Measurements from ENCODE around the gene SLC26A1. TPM values are rescaled to one million over a fixed set of nuclear protein-coding genes. Genes with fewer than 3 reads are reported as not detected.

The SLC26A1 gene
- total and polyA plus RNA-seq, 2 of the 13 experiments (the other 11 are each of a cell fraction or from before 2014, with no cell fraction given): 5.4 to 22.9 TPM

DNA sequence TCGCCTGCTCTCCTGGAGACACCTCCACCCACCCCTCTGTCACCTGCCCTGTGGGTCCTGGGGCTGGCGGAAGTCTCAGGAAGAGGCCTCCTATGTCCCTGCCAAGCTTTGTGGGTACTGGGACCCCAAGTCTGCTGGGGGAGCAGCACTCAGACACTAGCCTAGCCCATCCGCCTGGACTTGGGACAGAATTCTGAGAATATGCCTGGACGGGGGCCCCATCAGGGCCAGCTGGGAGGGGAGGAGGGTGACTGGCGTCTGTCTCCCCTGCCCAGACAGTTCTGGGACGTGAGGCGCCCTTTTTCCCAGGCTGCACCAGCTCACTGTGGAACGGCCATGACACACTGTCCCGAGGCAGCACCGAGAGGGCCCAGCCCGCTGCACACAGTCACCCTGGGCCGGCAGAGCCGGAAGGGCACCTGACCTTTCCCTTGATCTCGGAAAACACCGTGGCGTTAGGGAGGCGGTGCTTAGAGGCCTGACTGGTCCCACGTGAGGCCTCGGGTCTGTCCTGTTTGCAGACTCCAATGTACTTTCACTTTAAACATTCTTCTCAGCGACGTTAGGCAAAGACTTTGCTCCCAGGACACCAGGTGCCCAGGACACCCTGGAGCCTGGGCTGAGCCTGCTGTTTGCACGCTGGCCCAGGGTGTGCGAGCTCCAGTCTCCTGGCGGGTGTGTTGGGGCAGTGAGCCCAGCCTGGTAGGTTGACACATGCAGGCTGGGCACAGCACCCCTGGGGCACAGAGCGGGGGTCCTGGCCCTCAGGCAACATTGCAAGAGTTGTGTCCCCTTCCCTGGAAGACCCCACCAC, 700 bp downstream of the SLC26A1 start (continued):
- peak; percentile 98 for TF ChIP-seq ZFP91 (CRISPR knock-in tag; IDR thresholded peaks at IDR 0.05; ENCODE audit: borderline replicate concordance)
- peak; percentile 84 for TF ChIP-seq SIX4 (CRISPR knock-in tag; IDR thresholded peaks at IDR 0.05)
- TF ChIP-seq PBX3 (CRISPR knock-in tag; IDR thresholded peaks at IDR 0.05; ENCODE audit: borderline replicate concordance): no peak
- no peak for TF ChIP-seq AHR (CRISPR knock-in tag; IDR thresholded peaks at IDR 0.05)
- TF ChIP-seq ZSCAN21 (CRISPR knock-in tag; IDR thresholded peaks at IDR 0.05; ENCODE audit: borderline replicate concordance): no peak
- TF ChIP-seq HOXD1 (CRISPR knock-in tag; IDR thresholded peaks at IDR 0.05): no peak; the same call in 1 of the 2 replicates
- TF ChIP-seq ZNF160 (CRISPR knock-in tag; IDR thresholded peaks at IDR 0.05): peak; percentile 30; the same call in 1 of the 2 replicates
- TF ChIP-seq, protein P1, sequence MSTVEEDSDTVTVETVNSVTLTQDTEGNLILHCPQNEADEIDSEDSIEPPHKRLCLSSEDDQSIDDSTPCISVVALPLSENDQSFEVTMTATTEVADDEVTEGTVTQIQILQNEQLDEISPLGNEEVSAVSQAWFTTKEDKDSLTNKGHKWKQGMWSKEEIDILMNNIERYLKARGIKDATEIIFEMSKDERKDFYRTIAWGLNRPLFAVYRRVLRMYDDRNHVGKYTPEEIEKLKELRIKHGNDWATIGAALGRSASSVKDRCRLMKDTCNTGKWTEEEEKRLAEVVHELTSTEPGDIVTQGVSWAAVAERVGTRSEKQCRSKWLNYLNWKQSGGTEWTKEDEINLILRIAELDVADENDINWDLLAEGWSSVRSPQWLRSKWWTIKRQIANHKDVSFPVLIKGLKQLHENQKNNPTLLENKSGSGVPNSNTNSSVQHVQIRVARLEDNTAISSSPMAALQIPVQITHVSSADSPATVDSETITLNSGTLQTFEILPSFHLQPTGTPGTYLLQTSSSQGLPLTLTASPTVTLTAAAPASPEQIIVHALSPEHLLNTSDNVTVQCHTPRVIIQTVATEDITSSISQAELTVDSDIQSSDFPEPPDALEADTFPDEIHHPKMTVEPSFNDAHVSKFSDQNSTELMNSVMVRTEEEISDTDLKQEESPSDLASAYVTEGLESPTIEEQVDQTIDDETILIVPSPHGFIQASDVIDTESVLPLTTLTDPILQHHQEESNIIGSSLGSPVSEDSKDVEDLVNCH (CRISPR knock-in tag; IDR thresholded peaks at IDR 0.05): no peak
- no peak for TF ChIP-seq ISX (CRISPR knock-in tag; conservative IDR thresholded peaks at IDR 0.05)
- TF ChIP-seq KDM4B (CRISPR knock-in tag; IDR thresholded peaks at IDR 0.05): no peak
- TF ChIP-seq GTF3A (CRISPR knock-in tag; conservative IDR thresholded peaks at IDR 0.05): 0 out of 2 replicates have a peak, but pooled peaks have one; percentile 60
- TF ChIP-seq ETS1 (CRISPR knock-in tag; IDR thresholded peaks at IDR 0.05): no peak
- no peak for TF ChIP-seq ZNF558 (CRISPR knock-in tag; IDR thresholded peaks at IDR 0.05; ENCODE audit: borderline replicate concordance)
- TF ChIP-seq IKZF1 (IDR thresholded peaks at IDR 0.05): no peak
- TF ChIP-seq HNF1A (IDR thresholded peaks at IDR 0.05; ENCODE audit: low read depth): 0 out of 2 replicates have a peak, but pooled peaks have one; percentile 21
- peak; percentile 62; the same call in 1 of the 2 replicates for TF ChIP-seq HNF1A (CRISPR knock-in tag; IDR thresholded peaks at IDR 0.05; ENCODE audit: borderline replicate concordance)
- TF ChIP-seq CENPBD1 (CRISPR knock-in tag; IDR thresholded peaks at IDR 0.05; ENCODE audit: borderline replicate concordance, low read depth): no peak
- no peak for TF ChIP-seq ZNF674 (CRISPR knock-in tag; IDR thresholded peaks at IDR 0.05; ENCODE audit: low read depth)

Measured in HepG2 (cell line).